ENCODE data around the gene RAD51B. TPM values are rescaled to one million over a fixed set of nuclear protein-coding genes. Genes with fewer than 3 reads are reported as not detected.

The RAD51B gene
- total and polyA plus RNA-seq, 4 experiments from 2014 or later, result 22.0 to 35.7 (median 31.4) TPM

DNA sequence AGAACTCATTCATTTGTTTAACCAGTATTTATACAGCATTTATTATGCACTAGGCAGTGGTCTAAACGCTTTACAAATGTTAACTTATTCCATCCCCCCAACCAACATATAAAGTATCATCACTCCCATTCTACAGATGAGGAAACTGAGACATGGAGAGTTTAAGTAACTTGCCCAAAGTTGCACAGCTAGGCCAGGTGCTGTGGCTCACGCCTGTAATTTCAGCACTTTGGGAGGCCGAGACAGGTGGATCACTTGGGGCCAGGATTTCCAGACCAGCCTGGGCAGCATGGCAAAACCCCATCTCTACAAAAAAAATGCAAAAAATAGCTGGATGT lies 935.4 kb downstream of the RAD51B start:
- Mint-ChIP-seq H3K27me3 (no peaks in the 10 kb centered on the region), H3K4me1 (peaks cover 4 to 27% (median 14%) of the 10 kb centered on the region in 4 donors), H3K36me3 (no peaks in the 10 kb centered on the region), H3K9me3 (no peaks in the 10 kb centered on the region), H3K4me3 (no peak overlapping the region), H3K27ac (no peak overlapping the region)
- Histone ChIP-seq H3K36me3 (ENCODE audit: insufficient read depth, low read length) (no peaks in the 10 kb centered on the region), H3K9me3 (ENCODE audit: control insufficient read depth in 1 of 2, low read length in 2 of 2) (no peaks in the 10 kb centered on the region), H3K4me3 (ENCODE audit: low read length in 2 of 2) (no peak overlapping the region), H3K27ac (ENCODE audit: low read depth, low read length) (no peak overlapping the region), H3K27me3 (ENCODE audit: insufficient read depth, low read length) (no peaks in the 10 kb centered on the region), H3K4me1 (ENCODE audit: insufficient read depth, low read length) (peaks cover 10% of the 10 kb centered on the region)
- intact Hi-C loops (cut with micrococcal nuclease), result no loop called here
- ChIA-PET POLR2A (ENCODE audit: partially characterized antibody) (interaction anchor here (0.8 to 1.6 kb wide), 2 partner anchors 24 to 26 kb away, joined by 3 to 4 read pairs; no protein-coding TSS in a partner anchor), CTCF (ENCODE audit: partially characterized antibody) (no interaction called here)
- DNase-seq, result no peak

DNA sequence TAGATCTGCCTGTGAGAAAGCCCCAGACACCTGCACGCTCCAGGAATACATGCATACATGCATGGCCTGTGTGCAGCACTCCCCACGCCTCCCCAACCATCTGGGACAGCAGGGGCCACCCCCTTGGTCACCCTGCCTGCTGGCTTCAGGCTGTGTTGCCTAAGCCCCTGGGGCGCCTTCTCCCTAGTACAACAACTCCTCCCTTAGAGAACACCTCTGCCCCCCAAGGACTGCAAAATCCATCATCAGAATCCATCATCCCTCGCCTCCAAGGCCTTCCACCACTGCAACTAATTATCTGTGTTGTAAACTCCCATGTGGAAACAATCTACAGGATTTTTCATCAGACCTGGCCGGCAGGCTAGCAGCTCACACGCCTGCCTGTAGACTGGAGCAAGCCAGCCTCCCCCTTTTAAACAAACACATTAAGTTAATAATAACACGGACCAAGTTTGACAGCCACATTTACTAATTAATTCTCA lies 936.5 kb downstream of the RAD51B start:
- Mint-ChIP-seq H3K27me3 (no peaks in the 10 kb centered on the region), H3K27ac (no peak overlapping the region), H3K4me3 (peak overlapping the region in 1 of 8 donors; percentile 21), H3K4me1 (peaks cover 4 to 28% (median 14%) of the 10 kb centered on the region in 4 donors), H3K9me3 (no peaks in the 10 kb centered on the region), H3K36me3 (no peaks in the 10 kb centered on the region)
- no peaks in the 10 kb centered on the region for H3K9me3 ChIP-seq (ENCODE audit: control insufficient read depth in 1 of 2, low read length in 2 of 2)
- no peaks in the 10 kb centered on the region for H3K27me3 ChIP-seq (ENCODE audit: insufficient read depth, low read length)
- ChIA-PET POLR2A (ENCODE audit: partially characterized antibody) (interaction anchor here (1.6 to 6.3 kb wide), 2 partner anchors 25 kb away, joined by 4 to 37 read pairs; no protein-coding TSS in a partner anchor), CTCF (ENCODE audit: partially characterized antibody) (interaction anchor here (1.7 kb wide), 1 partner anchor 822 kb away, joined by 3 read pairs; no protein-coding TSS in a partner anchor)
- DNase-seq, result no peak
- intact Hi-C loops (cut with micrococcal nuclease), result no loop called here
- no peak overlapping the region for H3K4me3 ChIP-seq (ENCODE audit: low read length in 2 of 2)
- no peaks in the 10 kb centered on the region for H3K36me3 ChIP-seq (ENCODE audit: insufficient read depth, low read length)
- H3K4me1 ChIP-seq (ENCODE audit: insufficient read depth, low read length), result peaks cover 10% of the 10 kb centered on the region
- no peak overlapping the region for H3K27ac ChIP-seq (ENCODE audit: low read depth, low read length)

DNA sequence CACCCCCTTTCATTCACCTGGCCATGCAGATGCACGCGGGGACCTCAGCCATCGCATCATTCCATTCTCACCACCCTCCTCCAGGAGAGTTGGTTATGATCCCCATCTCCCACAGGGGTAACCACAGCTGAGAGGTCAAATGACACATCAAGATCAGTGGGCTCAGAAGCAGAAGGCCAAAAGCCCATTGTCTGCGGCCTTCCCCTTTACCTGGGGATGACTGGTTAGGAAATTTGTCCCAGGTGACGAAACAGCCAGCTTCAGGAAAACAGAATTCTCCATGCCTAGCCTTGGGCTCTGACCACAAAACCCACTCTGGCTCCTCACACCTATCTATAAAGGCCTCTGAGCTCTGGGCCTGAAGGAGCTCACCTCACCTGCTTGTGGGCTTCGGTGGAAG lies 937.2 kb downstream of the RAD51B start:
- Mint-ChIP-seq H3K27ac (no peak overlapping the region), H3K27me3 (no peaks in the 10 kb centered on the region), H3K36me3 (no peaks in the 10 kb centered on the region), H3K9me3 (no peaks in the 10 kb centered on the region), H3K4me3 (no peak overlapping the region), H3K4me1 (peaks cover 4 to 28% (median 14%) of the 10 kb centered on the region in 4 donors)
- Histone ChIP-seq H3K27me3 (ENCODE audit: insufficient read depth, low read length) (no peaks in the 10 kb centered on the region), H3K4me3 (ENCODE audit: low read length in 2 of 2) (no peak overlapping the region), H3K36me3 (ENCODE audit: insufficient read depth, low read length) (no peaks in the 10 kb centered on the region), H3K27ac (ENCODE audit: low read depth, low read length) (no peak overlapping the region), H3K4me1 (ENCODE audit: insufficient read depth, low read length) (peaks cover 10% of the 10 kb centered on the region), H3K9me3 (ENCODE audit: control insufficient read depth in 1 of 2, low read length in 2 of 2) (no peaks in the 10 kb centered on the region)
- ChIA-PET CTCF (ENCODE audit: partially characterized antibody) (interaction anchor here (0.8 to 1.7 kb wide), 4 partner anchors 11 to 823 kb away, joined by 3 to 5 read pairs (median 3); no protein-coding TSS in a partner anchor), POLR2A (ENCODE audit: partially characterized antibody) (interaction anchor here (0.7 to 6.3 kb wide), 8 partner anchors 14 to 71 kb away, joined by 3 to 37 read pairs (median 3); no protein-coding TSS in a partner anchor)
- intact Hi-C loops (cut with micrococcal nuclease), result no loop called here
- no peak for DNase-seq

DNA sequence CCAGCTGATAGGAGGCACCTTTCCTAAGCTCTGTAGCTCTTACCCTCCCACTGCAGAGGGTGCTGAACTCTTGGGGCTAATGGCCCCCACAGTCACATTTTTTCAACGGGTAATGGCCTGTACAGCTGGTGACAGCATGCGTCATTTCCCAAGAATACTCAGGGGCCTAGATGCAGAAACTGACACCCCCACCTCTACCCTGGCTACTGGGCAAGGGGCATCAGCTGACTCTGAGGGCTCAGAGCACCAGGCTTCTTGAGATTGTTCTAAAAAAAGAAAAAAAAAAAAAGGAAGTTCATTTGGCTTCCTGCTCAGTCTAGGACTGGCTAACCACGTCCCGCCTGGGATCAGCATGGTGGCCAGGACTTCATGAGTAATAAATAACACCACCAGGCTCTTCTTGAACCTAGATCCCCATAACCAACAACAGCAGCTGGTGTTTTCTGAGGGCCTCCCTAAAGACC lies 938.1 kb downstream of the RAD51B start:
- DNase-seq, result no peak
- ChIA-PET POLR2A (ENCODE audit: partially characterized antibody) (interaction anchor here (0.7 to 6.3 kb wide), 9 partner anchors 13 to 129 kb away, joined by 3 to 37 read pairs (median 3); partner anchors contain the start of gene ZFP36L1), CTCF (ENCODE audit: partially characterized antibody) (interaction anchor here (0.8 to 1.7 kb wide), 4 partner anchors 12 to 824 kb away, joined by 3 to 5 read pairs (median 3); no protein-coding TSS in a partner anchor)

DNA sequence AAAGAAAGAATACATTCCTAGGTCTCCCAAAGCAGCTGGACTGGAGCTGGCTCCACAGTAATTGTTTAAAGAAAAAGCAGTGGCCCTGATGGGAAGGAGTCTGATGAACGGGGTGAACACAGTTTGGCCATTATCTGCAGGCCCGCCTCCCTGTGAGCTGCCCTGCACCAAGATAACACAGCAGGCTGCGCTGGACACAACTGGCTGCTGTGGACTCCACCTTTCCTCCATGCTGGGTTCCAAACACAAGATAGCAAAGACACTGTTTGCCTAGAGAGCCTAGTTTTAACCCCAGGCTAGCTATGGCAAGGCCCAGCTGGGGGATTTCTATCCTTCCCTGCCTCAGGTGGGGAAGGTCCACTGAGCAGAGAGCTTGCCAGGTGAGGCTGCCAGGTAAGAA lies 938.7 kb downstream of the RAD51B start:
- H3K4me3 Mint-ChIP-seq, result no peak overlapping the region
- no peaks in the 10 kb centered on the region for H3K36me3 Mint-ChIP-seq
- no peaks in the 10 kb centered on the region for H3K27me3 Mint-ChIP-seq
- H3K4me1 Mint-ChIP-seq, result peaks cover 4 to 24% (median 14%) of the 10 kb centered on the region in 4 donors
- ChIA-PET CTCF (ENCODE audit: partially characterized antibody) (no interaction called here), POLR2A (ENCODE audit: partially characterized antibody) (interaction anchor here (0.7 to 6.3 kb wide), 3 partner anchors 23 to 130 kb away, joined by 3 to 37 read pairs (median 3); partner anchors contain the start of gene ZFP36L1)
- Histone ChIP-seq H3K27me3 (ENCODE audit: insufficient read depth, low read length) (no peaks in the 10 kb centered on the region), H3K9me3 (ENCODE audit: control insufficient read depth in 1 of 2, low read length in 2 of 2) (no peaks in the 10 kb centered on the region), H3K27ac (ENCODE audit: low read depth, low read length) (no peak overlapping the region), H3K36me3 (ENCODE audit: insufficient read depth, low read length) (no peaks in the 10 kb centered on the region), H3K4me3 (ENCODE audit: low read length in 2 of 2) (no peak overlapping the region), H3K4me1 (ENCODE audit: insufficient read depth, low read length) (peaks cover 10% of the 10 kb centered on the region)
- intact Hi-C loops (cut with micrococcal nuclease), result no loop called here
- no peak overlapping the region for H3K27ac Mint-ChIP-seq
- no peak for DNase-seq
- H3K9me3 Mint-ChIP-seq, result no peaks in the 10 kb centered on the region

More for the DNA sequence above, 938.1 kb downstream of the RAD51B start:
- H3K4me3 ChIP-seq (ENCODE audit: low read length in 2 of 2), result no peak overlapping the region
- Mint-ChIP-seq H3K4me1 (peaks cover 4 to 24% (median 14%) of the 10 kb centered on the region in 4 donors), H3K27me3 (no peaks in the 10 kb centered on the region), H3K9me3 (no peaks in the 10 kb centered on the region), H3K36me3 (no peaks in the 10 kb centered on the region), H3K27ac (no peak overlapping the region), H3K4me3 (no peak overlapping the region)
- intact Hi-C loops (cut with micrococcal nuclease), result no loop called here
- no peaks in the 10 kb centered on the region for H3K9me3 ChIP-seq (ENCODE audit: control insufficient read depth in 1 of 2, low read length in 2 of 2)
- peaks cover 10% of the 10 kb centered on the region for H3K4me1 ChIP-seq (ENCODE audit: insufficient read depth, low read length)
- H3K27ac ChIP-seq (ENCODE audit: low read depth, low read length), result no peak overlapping the region
- no peaks in the 10 kb centered on the region for H3K36me3 ChIP-seq (ENCODE audit: insufficient read depth, low read length)
- H3K27me3 ChIP-seq (ENCODE audit: insufficient read depth, low read length), result no peaks in the 10 kb centered on the region

DNA sequence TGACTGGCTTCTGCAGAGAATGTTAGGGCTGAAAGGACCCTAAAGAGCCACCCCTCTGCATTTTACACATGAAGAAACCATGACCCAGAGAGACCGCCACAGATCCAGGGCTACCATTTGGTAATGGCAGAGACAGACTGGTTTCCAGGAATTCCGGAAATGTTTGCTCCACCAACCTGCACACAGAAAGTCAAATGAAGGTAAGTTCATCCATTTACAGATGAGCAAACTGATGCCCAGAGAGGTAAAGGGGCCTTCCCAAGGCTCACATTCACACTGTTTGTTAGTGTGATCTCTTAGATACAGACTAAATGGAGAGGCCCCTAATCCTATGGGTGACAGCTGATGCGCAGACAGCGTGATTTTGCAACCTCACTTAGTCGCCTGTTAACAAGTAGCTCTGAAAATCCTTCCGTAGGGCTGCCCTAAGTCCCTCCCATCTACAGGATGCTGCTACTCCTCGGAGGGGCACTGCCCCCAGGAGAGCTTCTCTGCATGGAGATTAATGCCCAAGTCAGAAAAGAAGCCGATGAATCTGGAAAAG lies 939.5 kb downstream of the RAD51B start:
- Mint-ChIP-seq H3K27me3 (no peaks in the 10 kb centered on the region), H3K4me1 (peaks cover 4 to 24% (median 14%) of the 10 kb centered on the region in 4 donors), H3K4me3 (no peak overlapping the region), H3K36me3 (no peaks in the 10 kb centered on the region), H3K27ac (no peak overlapping the region), H3K9me3 (no peaks in the 10 kb centered on the region)
- ChIA-PET POLR2A (ENCODE audit: partially characterized antibody) (interaction anchor here (6.3 kb wide), 1 partner anchor 22 kb away, joined by 37 read pairs; no protein-coding TSS in a partner anchor), CTCF (ENCODE audit: partially characterized antibody) (no interaction called here)
- DNase-seq, result no peak
- intact Hi-C loops (cut with micrococcal nuclease), result no loop called here
- H3K9me3 ChIP-seq (ENCODE audit: control insufficient read depth in 1 of 2, low read length in 2 of 2), result no peaks in the 10 kb centered on the region
- H3K4me1 ChIP-seq (ENCODE audit: insufficient read depth, low read length), result peaks cover 10% of the 10 kb centered on the region
- no peak overlapping the region for H3K27ac ChIP-seq (ENCODE audit: low read depth, low read length)
- no peaks in the 10 kb centered on the region for H3K36me3 ChIP-seq (ENCODE audit: insufficient read depth, low read length)
- no peak overlapping the region for H3K4me3 ChIP-seq (ENCODE audit: low read length in 2 of 2)
- H3K27me3 ChIP-seq (ENCODE audit: insufficient read depth, low read length), result no peaks in the 10 kb centered on the region

DNA sequence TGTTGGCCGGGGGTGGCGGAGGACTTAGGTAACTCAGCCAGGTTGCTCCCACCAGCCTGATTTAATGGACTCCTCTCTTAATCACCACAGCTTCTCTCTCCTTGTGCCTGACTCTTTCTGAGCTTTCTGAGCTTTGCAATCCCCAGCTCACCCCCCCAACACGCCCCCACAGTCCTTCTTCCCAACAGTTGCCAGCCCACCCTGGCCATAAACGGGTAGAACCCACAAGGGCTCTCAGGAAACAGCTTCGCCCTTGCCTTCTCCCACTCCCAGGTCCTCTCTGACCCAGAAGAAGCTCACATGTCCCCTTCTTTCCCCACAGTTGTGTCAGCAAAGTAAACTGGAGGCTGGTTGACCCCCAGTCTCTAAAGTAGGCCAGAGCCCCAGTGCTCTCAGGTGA lies 940.4 kb downstream of the RAD51B start:
- Mint-ChIP-seq H3K9me3 (no peaks in the 10 kb centered on the region), H3K27ac (peak overlapping the region in 2 of 7 donors; percentile 26 to 31), H3K4me1 (peaks cover 8 to 30% (median 20%) of the 10 kb centered on the region in 4 donors), H3K27me3 (no peaks in the 10 kb centered on the region), H3K36me3 (no peaks in the 10 kb centered on the region), H3K4me3 (peak overlapping the region in 2 of 8 donors; percentile 15 to 39)
- Histone ChIP-seq H3K4me3 (ENCODE audit: low read length in 2 of 2) (no peak overlapping the region), H3K36me3 (ENCODE audit: insufficient read depth, low read length) (no peaks in the 10 kb centered on the region), H3K27ac (ENCODE audit: low read depth, low read length) (no peak overlapping the region), H3K9me3 (ENCODE audit: control insufficient read depth in 1 of 2, low read length in 2 of 2) (no peaks in the 10 kb centered on the region), H3K4me1 (ENCODE audit: insufficient read depth, low read length) (peaks cover 15% of the 10 kb centered on the region), H3K27me3 (ENCODE audit: insufficient read depth, low read length) (no peaks in the 10 kb centered on the region)
- intact Hi-C loops (cut with micrococcal nuclease), result no loop called here
- ChIA-PET POLR2A (ENCODE audit: partially characterized antibody) (interaction anchor here (6.3 kb wide), 1 partner anchor 21 kb away, joined by 37 read pairs; no protein-coding TSS in a partner anchor), CTCF (ENCODE audit: partially characterized antibody) (no interaction called here)
- no peak for DNase-seq

Measured in CD4-positive, alpha-beta memory T cell (primary cell).